Spleen (tissue), 11 donors: ENCODE results near the gene WNT9A. TPM values are rescaled to one million over a fixed set of nuclear protein-coding genes. Genes with fewer than 3 reads are reported as not detected.

Experiments used
- DNase-seq: peaks from one replicate; pipeline ENCODE4 v3.0.0-alpha.2; 2020
- H3K27ac ChIP-seq, 8 donors: fragments of 200-600 bp; sonication (generic) in 7 of 8; 1 replicate in 4 of 8; 2 replicates in 4 of 8; pipeline versions ENCODE4 v1.5.0 to v1.8.0; 2016 to 2021; ENCODE audit warnings: inconsistent platforms in 4 of 8, mild to moderate bottlenecking in 4 of 8, moderate library complexity in 1 of 8
- H3K27me3 ChIP-seq, 7 donors: fragments of 200-600 bp; sonication (generic) in 6 of 7; replicated peaks in 1 of 7; 1 replicate in 4 of 7; 2 replicates in 3 of 7; pipeline versions ENCODE4 v1.5.0 to v1.8.0; 2016 to 2021; ENCODE audit warnings: inconsistent platforms in 3 of 7, mild to moderate bottlenecking in 1 of 7
- H3K36me3 ChIP-seq, 6 donors: fragments of 200-600 bp; sonication (generic) in 5 of 6; 1 replicate in 4 of 6; 2 replicates in 2 of 6; pipeline versions ENCODE4 v1.5.0 to v1.8.0; 2016 to 2021; ENCODE audit warnings: inconsistent platforms in 2 of 6
- H3K4me1 ChIP-seq, 6 donors: fragments of 200-600 bp; sonication (generic) in 5 of 6; 1 replicate in 3 of 6; 2 replicates in 3 of 6; pipeline versions ENCODE4 v1.5.0 to v1.8.0; 2016 to 2021; ENCODE audit warnings: inconsistent platforms in 3 of 6
- H3K4me3 ChIP-seq, 8 donors: fragments of 200-600 bp; sonication (generic) in 7 of 8; 1 replicate in 4 of 8; 2 replicates in 4 of 8; pipeline versions ENCODE4 v1.5.0 to v1.8.0; 2016 to 2021; ENCODE audit warnings: inconsistent platforms in 4 of 8, mild to moderate bottlenecking in 4 of 8, moderate library complexity in 2 of 8
- H3K9me3 ChIP-seq, 8 donors: fragments of 200-600 bp; sonication (generic) in 7 of 8; 1 replicate in 4 of 8; 2 replicates in 4 of 8; pipeline versions ENCODE4 v1.5.0 to v1.8.0; 2016 to 2021; ENCODE audit warnings: inconsistent platforms in 4 of 8
- POLR2A ChIP-seq, 3 donors: fragments of 450-650 bp; IDR thresholded peaks; one replicate each; pipeline ENCODE4 v1.5.1; 2017; ENCODE audit warnings: antibody characterized with exemption in 3 of 3, mild to moderate bottlenecking in 1 of 3
- POLR2AphosphoS5 ChIP-seq, 3 donors: sonication (generic); formaldehyde crosslinking; IDR thresholded peaks; one replicate each; pipeline ENCODE4 v1.5.1; 2017; ENCODE audit warnings: antibody characterized with exemption in 3 of 3
- WGBS, 5 donors: extraction: QIAGEN DNeasy Blood & Tissue Kit in 3 of 5; methylation state at CpG; one replicate each; pipeline versions ENCODE4 v1.1.5 to v1.1.7; 2013 to 2018; 5-methylcytosine and 5-hydroxymethylcytosine counted together
- intact Hi-C: fragments of 100-400 bp; cut with DNase I; formaldehyde crosslinking; loops from one replicate; pipeline ENCODE4 v1.15.0; 2023; ENCODE audit warnings: low total_unique reads
- polyA plus RNA-seq, 3 donors: library from polyadenylated mRNA; stranded (reverse); fragments of 200-250 nt; gene quantifications; one replicate each; pipeline ENCODE4 v1.2.1, GENCODE V29; 2013
- total RNA-seq, 7 donors: library from RNA; depleted of rRNA in 3 of 7; stranded (reverse); fragments of >200 nt in 3 of 7; fragmentation: NEBNext Ultra II Directional in 4 of 7; extraction: Animal tissue kit (Norgen Biotek cat#: 25700) in 4 of 7; gene quantifications; one replicate each; pipeline versions ENCODE4 v1.1.0 to v1.2.1, GENCODE V29; 2016 to 2021
- TF ChIP-seq, protein P1 (sequence below), 11 experiments: fragments of 200-600 bp in 7 of 11; fragments of 450-650 bp in 4 of 11; sonication (generic) in 4 of 11; IDR thresholded peaks in 8 of 11; conservative IDR thresholded peaks in 3 of 11; 1 replicate in 7 of 11; 2 replicates in 4 of 11; pipeline versions ENCODE4 v1.4.0 to v1.8.0; 2016 to 2021; ENCODE audit warnings: antibody characterized with exemption in 11 of 11, inconsistent platforms in 4 of 11, mild to moderate bottlenecking in 1 of 11
- donor health status: healthy with polysubstance abuse.
- donor health status: DM: no; HTN: no; CAD: no; lungs with moderate emphysema.
- donor health status: DM: no; HTN: no; CAD: no.
- donor health status: Bipolar disorder and iron deficiency.
- donor health status: healthy.
- donor health status: DM: no; HTN: no; CAD: no.
- donor health status: DM: yes; HTN: yes; CAD: no.

Gene WNT9A
- total and polyA plus RNA-seq, 10 donors: 0.08 to 3.6 (median 0.77) TPM

DNA sequence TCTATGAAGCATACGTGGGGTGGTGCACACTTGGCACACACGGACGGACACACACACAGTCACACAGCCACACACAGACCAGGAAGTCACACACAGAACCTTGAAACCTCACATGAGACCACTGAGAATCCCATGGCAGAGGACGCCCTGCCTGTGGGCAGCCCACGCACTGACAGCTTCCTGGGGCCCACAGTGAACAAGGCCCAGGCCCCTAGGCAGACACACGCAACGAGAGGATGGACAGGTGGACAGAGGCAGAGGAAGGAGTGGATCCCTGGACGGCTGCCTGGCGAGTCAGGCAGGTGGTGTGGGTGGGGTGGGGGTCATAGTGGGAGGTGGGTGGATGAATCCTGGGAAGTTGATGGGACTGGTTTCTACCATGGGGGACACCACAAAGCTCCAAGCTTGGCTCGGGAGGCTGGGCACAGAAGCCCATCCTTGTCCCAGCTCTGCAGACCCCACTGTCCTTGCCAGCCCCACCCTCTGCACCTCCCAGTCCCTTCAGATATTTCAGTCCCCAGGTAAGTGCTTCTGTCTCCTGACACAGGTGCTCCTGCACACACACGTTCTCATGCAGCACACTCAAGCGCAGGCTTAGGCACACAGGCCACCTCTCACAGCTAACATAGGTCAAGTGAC, 49.1 kb downstream of the WNT9A start:
- H3K36me3 ChIP-seq: no peaks in the 10 kb centered on the region
- TF ChIP-seq POLR2AphosphoS5 (IDR thresholded peaks at IDR 0.05) (no peak), POLR2A (IDR thresholded peaks at IDR 0.05) (no peak)
- TF ChIP-seq, protein P1, sequence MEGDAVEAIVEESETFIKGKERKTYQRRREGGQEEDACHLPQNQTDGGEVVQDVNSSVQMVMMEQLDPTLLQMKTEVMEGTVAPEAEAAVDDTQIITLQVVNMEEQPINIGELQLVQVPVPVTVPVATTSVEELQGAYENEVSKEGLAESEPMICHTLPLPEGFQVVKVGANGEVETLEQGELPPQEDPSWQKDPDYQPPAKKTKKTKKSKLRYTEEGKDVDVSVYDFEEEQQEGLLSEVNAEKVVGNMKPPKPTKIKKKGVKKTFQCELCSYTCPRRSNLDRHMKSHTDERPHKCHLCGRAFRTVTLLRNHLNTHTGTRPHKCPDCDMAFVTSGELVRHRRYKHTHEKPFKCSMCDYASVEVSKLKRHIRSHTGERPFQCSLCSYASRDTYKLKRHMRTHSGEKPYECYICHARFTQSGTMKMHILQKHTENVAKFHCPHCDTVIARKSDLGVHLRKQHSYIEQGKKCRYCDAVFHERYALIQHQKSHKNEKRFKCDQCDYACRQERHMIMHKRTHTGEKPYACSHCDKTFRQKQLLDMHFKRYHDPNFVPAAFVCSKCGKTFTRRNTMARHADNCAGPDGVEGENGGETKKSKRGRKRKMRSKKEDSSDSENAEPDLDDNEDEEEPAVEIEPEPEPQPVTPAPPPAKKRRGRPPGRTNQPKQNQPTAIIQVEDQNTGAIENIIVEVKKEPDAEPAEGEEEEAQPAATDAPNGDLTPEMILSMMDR (IDR thresholded peaks at IDR 0.05 in 8 of 11, conservative IDR thresholded peaks at IDR 0.05 in 3 of 11): no peak
- no peaks in the 10 kb centered on the region for H3K9me3 ChIP-seq
- no peaks in the 10 kb centered on the region for H3K27me3 ChIP-seq
- H3K27ac ChIP-seq: no peak overlapping the region
- intact Hi-C loops: no loop called here
- WGBS, 5 donors: 70 to 82% (median 74%) methylated on average over 11 to 12 of the region's 12 CpGs
- H3K4me3 ChIP-seq: no peak overlapping the region
- no peaks in the 10 kb centered on the region for H3K4me1 ChIP-seq
- DNase-seq: peak; percentile 67

DNA sequence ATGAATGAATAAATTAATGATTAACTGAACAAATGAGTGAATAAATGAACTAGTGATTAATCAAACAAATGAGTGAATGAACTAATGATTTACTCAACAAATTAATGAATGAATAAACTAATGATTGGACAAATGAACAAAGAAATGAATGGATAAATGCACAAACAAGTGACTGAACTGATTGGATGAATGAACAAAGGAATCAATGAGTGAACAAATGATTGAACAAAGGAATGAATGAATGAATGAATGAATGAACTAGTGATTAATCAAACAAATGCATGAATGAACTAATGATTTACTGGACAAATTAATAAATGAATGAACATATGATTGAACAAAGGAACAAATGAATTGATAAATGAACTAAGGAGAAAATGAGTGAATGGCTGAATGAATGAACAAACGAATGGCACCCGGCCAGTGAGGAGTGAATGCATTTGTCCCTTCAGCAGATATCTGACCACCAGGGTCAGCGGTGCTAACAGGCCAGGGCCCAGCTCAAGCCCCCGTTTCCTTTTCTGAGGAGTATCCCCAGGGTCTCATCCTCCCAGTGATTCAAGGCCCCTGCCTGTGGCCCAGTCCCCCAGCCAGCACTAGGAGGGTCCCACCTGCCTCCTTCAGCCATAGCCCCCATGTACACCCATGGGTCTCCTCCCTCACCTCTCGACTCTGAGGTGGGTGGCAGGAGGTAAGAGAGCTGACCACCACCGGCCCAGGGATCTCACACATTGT, 49.9 kb downstream of the WNT9A start:
- Histone ChIP-seq H3K36me3 (no peaks in the 10 kb centered on the region), H3K9me3 (no peaks in the 10 kb centered on the region), H3K4me3 (no peak overlapping the region), H3K27ac (no peak overlapping the region), H3K4me1 (no peaks in the 10 kb centered on the region), H3K27me3 (no peaks in the 10 kb centered on the region)
- 82 to 87% (median 83%) methylated on average over 6 of the region's 6 CpGs for WGBS, 5 donors
- peak; percentile 47 for DNase-seq
- no peak for TF ChIP-seq POLR2A (IDR thresholded peaks at IDR 0.05)
- TF ChIP-seq, protein P1 (IDR thresholded peaks at IDR 0.05 in 8 of 11, conservative IDR thresholded peaks at IDR 0.05 in 3 of 11): no peak
- no peak for TF ChIP-seq POLR2AphosphoS5 (IDR thresholded peaks at IDR 0.05)
- intact Hi-C loops: no loop called here

DNA sequence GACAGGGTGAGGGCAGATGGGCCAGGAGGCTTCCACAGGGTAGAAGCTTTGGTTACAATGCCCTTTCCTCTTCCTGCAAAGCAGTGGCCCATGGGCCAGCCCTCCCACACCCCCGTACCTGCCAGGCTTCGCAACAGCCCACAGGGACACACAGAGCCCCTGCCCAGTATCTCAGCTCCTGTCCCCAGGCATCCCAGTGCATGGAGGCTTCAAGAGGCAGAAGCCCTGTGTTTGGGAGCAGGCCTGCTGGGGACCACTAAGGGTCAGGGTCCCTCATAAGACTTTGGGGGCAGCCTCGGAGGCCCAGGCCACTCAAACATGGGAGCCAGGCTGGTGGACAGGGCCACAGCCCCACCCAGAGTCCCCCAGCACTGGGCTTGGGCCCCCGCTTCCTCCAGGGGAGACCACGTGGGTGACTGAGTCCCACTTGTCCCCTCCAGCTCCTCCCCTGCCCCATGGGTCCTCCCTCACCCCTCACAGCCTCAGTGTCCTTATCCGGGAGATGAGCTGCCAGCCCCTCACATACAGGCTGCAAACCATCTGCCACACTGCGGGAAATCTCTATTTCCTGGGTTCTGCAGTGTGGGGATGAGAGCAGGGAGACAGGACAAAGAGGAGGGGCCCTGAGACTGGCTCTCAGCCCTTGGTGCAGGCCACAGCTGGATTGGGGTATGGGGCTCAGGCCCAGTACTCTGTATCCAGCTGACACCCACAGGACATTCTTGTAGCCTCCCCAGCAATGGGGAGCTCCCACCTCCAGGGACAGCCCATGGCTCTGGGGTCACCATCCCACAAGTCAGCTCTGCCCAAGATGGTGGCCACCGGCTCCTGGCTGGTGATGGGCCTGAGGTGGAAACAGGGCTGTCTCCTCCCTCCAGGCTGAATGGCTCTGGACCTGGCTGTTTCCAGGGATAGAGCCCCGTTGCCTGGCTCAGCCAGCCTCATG, 50.7 kb downstream of the WNT9A start:
- intact Hi-C loops: no loop called here
- DNase-seq: peak; percentile 67
- Histone ChIP-seq H3K27me3 (no peaks in the 10 kb centered on the region), H3K4me1 (no peaks in the 10 kb centered on the region), H3K9me3 (no peaks in the 10 kb centered on the region), H3K4me3 (no peak overlapping the region), H3K27ac (no peak overlapping the region), H3K36me3 (no peaks in the 10 kb centered on the region)
- WGBS, 5 donors: 88 to 93% (median 91%) methylated on average over 3 to 9 of the region's 9 CpGs
- TF ChIP-seq POLR2A (IDR thresholded peaks at IDR 0.05) (no peak), POLR2AphosphoS5 (IDR thresholded peaks at IDR 0.05) (no peak)
- TF ChIP-seq, protein P1 (IDR thresholded peaks at IDR 0.05 in 8 of 11, conservative IDR thresholded peaks at IDR 0.05 in 3 of 11): no peak
